Germinal center (tissue), 1 donor: ENCODE results near the gene NIM1K.
"Not testable (repeated sequence)": the region's sequence is repeated elsewhere in the genome, so short reads cannot be mapped to it uniquely, and the experiment has no call there.

Experiments
- DNase-seq: peaks from one replicate; pipeline ENCODE4 v3.0.0; 2012; ENCODE audit warnings: mixed read lengths, low spot score

NIM1K gene

DNA sequence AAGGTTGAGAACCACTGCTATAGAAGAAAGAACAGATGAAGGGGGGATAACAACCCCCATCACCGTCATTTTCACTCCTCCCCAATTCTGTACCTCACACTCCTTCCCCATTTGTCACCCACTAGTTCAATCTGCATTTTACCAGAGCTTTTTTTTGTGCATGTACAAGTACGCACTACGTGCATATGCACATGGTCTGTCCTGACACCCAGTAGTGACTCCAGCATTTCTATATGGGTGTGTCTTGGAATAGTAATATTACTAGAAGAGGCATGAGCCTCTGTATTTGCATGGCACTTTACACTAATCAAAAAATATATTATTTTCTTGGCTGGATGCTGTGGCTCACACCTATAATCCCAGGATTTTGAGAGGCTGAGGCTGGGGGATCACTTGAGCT lies 38.7 kb downstream of the NIM1K start:
- no peak for DNase-seq

DNA sequence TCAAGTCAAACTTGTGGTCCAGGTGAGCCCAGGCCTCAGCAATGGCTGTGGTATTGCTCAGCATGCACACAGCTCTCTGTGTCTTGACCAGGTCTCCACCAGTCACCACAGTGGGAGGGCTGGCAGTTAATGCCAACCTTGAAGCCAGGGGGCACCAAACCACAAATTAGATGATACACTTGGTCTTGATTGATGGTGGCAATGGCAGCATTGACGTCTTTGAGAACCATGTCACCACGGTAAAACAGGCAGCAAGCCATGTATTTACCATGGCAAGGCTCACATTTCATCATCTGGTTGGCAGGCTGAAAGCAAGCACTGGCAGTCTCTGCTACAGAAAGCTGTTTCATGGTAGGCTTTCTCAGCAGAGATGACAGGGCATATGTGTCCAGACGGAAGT lies 40.0 kb downstream of the NIM1K start:
- DNase-seq: no peak

DNA sequence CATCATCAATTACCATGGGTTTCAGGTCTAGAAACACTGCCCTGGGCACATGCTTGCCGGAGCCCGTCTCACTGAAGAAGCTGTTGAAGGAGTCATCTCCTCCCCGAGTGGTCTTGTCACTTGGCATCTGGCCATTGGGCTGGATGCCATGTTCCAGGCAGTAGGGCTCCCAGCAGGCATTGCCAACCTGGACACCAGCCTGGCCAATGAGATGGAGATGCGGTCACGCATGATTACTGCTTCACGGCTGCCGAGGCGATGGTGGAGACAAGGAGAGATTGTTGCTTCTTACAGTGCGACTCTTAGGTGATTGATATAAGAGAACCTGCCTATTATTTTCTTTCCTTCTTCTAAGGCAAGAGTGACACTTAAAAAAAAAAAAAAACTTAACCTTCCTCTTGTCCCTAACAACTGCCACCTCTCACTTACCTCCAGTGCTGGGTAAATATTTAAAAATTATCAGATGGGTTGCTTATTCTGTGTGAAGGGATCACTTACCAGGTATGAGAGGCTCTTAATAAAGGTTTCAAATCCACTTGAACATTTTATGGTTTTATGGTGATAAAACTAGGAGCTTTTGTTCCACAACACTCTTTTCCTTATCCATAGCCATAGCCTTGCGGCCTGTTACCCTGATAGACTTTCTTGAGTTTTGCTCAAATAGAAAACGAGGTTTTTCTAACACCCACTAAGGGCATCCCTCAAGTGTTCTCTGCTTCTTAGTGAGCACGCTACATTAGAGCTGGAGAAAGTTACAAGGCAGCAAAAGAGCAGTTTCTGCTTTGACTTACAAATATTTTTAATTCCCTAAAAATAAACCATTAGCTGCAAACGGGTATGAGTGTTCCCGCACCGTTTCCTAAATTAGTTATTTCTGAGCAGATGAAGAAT lies 41.2 kb downstream of the NIM1K start:
- no peak for DNase-seq

DNA sequence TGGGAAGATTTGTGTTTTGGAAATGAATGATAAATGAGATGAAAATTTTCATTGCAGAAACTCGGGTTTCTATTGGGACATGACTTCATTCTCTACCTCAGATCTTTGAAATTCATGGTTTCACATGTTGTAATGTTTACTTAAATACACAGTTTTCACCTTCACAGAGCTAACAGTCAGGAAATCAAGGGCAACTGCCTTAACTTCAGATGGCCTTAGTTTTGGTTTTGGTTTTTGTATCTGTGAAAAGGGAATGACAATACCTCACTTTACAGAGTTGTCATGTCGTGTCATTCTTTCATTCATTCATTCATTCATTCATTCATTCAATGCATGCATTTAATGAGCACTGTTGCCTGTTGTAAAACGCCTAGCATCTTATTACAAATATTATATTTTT lies 41.9 kb downstream of the NIM1K start:
- DNase-seq: no peak

DNA sequence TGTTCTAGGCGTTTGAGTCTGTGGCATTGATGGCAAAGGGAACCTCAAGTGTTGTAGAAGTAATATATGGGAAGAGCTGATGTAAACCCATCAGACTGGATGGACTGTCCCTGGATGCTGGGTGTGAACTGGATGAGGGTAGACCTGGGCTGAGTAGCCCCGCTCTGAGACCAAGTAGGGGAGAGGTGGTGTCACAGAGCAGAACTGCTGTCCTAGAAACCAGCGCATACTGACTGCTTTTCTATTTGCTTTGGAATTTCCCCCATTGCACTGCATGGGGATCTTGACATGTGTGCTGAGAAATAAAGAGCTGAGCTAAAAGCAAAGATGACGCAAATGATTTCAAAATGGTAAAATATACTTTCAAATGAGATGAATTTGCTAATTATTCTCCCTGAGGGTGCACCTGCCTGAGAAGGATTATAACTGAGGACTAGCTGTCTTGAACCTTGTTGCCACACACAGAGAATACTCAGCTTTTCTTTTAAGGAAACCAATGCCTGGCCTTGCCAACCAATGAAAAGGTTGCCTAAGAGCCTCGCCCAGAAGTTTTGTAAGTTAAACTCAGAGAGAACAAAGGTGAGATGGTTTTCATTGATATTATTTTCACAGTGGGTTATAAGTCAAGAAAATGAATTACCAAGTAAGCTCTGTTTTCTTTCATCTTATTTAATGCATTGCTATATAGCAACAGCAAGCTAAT lies 44.8 kb downstream of the NIM1K start:
- no peak for DNase-seq

DNA sequence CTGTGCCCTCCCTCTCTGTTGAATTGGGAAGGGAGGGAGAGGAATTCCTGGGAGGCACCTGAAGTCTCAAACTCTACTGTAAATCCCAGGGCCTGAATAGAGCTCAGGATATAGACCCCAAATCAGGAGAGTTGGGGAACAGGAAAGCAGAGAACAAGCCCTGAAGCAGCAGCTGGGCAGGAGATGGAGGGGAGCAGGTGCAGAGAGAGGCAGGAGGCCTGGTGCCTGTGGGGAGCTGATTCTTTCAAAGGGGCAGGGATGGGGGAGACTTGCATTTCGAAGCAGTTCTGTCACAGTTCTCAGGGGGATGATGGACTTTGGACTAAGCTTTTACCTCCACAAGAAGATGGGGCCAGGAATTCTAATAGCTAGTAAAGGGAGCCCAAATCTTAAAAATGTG lies 50.2 kb downstream of the NIM1K start:
- no peak for DNase-seq

DNA sequence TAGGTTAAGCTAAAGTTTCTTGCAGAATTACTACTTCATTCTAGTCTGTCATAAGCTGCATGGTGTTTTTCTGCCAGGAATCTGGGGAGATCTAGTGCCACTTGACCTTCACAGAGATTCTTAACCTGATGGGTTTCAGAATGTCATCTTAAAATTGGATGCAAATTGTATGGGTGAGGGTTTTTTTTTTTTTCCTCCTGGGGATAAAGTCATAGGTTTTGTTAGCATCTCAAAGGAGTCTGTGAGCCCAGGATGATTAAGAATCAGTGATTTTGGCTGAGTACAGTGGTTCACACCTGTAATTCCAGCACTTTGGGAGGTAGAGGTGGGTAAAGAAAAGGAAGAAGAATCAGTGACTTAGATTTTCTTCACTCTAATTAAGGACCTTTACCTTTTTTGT lies 51.2 kb downstream of the NIM1K start:
- no peak for DNase-seq

DNA sequence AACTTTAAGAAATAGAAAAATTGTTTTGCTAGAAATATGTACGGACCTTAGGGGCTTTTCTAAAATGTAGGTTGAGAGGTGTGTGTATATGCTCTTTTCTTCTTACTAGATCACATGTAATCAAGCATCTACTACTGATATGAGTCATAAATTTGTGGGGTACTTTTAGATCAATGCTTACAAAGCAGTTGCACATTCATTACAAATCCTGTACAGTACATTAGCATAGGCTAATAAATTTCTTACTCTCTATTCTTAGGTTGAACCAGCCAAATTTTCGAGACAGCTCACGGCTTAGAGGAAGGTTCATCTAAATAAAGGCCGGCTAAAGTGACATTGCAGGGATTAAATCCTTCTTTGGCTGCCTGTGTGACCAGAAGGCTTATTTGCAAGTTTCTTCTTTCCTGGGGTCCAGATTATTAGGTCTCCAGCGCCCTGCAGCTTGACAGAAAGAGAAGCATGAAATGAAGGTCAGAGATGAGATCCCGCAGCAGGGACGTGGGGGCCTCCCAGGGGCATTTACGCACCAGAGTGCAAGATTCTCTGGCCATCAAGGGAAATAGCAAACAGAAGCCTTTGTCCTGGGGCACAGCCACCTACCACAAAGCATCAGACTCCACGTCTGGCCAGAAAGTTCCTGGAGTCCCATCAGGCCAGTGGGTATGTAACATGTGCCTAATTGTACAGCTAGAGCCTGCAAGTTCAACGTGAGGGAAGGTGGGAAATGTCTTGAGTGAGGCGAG lies 53.0 kb downstream of the NIM1K start:
- DNase-seq: no peak

DNA sequence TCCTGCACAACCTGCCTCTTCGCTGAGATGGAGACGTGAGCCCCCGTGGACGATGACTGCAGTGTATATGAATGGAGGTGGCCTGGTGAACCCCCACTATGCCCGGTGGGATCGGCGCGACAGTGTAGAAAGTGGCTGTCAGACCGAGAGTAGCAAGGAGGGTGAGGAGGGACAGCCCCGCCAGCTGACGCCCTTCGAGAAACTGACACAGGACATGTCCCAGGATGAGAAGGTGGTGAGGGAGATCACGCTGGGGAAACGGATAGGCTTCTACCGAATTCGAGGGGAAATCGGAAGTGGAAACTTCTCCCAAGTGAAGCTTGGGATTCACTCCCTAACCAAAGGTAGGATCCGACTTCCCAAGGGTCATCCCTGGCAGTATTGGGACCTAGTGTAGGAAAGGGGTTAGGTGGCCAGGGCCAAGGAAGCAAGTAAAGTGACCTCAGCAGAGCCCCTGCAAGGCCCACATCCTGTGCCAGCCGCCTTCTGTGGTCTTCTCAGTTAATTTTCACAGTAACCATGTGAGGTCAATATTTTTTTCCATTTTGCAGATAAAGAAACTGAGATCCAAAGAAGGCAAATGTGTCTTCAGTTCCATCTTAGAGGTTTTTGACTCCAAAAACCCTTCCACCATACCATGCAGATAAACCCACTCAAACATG lies 53.8 kb downstream of the NIM1K start:
- no peak for DNase-seq

DNA sequence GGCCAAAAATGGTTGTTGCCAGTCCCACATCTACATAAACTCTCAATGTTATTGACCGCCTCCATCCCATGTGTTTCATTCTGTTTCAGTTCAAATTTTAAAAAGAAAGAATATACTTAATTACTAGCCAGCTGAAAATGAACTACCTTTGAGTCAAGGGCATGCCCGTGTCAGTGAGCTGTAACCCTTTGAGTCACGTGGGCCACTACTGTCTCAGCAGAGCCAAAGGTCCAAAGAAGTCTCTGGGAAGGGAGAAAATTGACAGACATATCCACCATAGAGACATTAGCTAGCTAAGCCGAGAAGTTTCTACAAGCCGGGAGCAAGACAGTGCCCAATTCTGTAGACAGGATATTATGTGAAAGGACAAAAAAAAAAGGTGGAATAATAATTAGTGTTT lies 59.7 kb downstream of the NIM1K start:
- DNase-seq: no peak

DNA sequence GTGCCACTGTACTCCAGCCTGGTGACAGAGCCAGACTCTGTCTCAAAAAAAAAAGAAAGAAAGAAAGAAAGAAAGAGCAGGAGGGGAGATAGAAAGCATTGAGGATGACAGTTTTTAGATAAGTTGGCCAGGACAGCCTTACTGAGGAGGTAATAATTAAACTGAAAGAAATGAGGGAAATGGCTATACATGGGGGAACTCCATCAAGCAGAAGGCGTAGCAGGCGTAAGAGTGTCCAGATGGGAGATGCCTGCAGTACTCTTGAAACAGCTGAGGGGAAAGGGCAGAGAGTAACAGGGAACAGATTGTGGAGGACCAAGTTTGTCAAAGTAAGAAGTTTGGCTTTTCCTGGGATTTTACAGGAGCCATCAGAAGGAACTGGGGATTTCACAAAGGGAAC lies 63.7 kb downstream of the NIM1K start:
- DNase-seq: no peak

DNA sequence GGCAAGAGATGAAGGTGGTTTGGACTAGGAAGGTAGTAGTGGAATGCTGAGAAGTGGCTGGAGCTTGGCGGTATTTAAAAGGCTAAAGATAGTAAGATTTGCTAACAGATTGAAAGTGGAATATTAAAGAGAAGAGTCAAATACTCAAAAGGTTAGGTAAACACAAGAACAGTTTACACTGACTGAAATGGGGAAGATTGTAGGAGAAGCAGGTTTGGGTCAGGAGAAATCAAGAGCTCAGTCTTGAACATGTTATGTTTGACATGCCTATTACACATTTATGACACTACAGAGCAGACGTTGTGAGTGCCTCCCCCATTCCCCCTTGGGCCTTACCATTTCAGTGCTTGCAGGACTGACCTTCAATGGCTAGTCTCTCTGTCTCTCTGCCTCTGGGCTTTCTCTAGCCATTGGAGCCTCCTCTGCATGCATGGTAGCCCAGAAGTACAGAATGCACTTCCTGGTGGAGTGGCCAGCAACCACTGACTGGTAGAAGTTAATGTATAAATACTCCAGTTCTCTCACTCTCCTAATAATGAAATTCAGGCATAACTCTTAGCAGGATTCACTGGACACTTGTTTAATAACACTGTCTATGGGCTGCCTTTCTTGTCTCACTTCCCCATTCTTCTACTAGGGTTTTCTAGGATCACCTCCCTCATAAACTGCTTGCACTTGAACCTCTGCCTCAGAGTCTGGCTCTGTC lies 64.4 kb downstream of the NIM1K start:
- DNase-seq: no peak

DNA sequence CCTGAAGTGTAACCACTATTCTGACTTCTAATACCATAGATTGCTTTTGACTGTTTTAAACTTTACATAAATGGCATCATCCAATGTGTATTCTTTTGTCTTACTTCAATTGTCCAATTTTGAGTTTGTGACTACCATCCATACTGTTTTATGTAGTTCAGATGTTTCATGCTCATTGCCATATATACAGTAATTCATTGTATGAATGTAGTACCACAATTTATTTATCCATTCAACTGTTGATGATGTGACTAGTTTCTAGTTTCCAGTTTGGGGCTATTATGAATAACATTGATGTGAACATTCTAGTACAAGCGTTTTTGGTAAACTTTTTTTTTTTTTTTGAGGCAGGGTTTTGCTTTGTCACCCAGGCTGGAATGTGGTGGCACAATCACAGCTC lies 66.1 kb downstream of the NIM1K start:
- no peak for DNase-seq

DNA sequence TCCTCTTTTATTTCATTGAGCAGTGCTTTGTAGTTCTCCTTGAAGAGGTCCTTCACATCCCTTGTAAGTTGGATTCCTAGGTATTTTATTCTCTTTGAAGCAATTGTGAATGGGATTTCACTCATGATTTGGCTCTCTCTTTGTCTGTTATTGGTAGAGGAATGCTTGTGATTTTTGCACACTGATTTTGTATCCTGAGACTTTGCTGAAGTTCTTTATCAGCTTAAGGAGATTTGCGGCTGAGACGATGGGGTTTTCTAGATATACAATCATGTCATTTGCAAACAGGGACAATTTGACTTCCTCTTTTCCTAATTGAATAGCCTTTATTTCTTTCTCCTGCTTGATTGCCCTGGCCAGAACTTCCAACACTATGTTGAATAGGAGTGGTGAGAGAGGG lies 70.2 kb downstream of the NIM1K start:
- not testable (repeated sequence) for DNase-seq

DNA sequence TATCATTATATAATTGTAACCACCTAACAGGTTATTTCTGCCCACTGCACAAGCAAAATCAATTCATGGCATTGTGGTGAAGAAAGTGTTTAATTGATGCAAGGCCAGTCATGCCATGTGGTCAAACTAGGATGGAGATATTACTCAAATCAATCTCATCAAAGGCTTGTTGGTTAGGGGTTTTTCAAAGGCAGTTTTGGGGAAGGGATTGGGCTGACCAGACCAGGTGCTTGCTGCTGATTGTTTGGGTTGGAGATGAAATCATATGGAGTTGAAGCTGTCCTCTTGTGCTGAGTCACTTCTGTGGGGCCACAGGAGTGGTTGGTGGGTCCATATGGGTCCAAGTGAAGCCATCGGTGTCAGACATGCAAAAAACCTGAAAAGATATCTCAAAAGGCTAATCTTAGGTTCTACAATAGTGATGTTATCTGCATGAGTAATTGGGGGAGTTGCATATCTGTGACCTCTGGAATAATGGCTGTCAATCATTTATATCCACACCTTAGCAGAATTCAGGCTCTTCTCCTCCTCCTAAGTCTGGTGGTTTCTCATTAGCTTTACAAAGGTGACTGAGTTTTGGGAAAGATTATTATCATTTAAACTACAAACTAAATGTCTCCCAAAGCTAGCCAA lies 76.3 kb downstream of the NIM1K start:
- DNase-seq: no peak

DNA sequence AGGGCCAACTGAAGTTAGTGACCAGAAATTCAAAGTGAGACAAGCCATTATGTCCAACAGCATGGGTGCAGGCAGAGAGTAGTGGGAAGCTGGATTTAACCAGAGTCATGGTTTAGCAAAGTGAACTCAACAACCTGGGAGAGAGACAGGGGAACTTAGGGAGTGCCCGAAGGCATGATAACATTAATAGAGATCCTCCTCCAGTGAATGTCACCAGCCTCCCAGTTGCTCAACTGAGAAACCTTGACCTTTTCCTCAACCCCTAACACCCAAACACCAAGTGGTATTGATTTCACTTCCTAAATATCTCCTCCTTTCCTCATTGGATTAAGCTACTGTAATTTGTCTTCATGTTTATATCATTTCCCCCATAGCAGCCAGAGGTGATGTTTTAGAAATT lies 78.6 kb downstream of the NIM1K start:
- DNase-seq: no peak

DNA sequence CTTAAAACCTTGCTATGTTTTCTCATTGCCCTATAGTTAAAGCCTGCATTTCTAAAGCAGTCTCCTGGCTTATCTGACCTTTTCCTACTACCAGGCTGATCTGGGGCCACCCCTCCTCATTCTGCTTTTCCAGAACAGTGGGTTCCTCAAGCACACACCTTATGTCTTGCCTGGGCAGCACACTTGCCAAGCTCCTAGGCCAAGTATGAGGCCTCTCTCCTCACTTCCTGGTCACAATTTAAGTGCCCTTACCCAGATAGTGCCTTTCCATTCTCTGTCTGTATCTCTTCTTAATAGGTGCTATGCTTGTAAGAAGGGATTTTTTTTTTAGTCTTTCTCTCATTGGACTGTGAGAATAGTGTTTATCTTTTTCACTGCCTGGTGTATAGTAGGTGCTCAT lies 81.5 kb downstream of the NIM1K start:
- no peak for DNase-seq

DNA sequence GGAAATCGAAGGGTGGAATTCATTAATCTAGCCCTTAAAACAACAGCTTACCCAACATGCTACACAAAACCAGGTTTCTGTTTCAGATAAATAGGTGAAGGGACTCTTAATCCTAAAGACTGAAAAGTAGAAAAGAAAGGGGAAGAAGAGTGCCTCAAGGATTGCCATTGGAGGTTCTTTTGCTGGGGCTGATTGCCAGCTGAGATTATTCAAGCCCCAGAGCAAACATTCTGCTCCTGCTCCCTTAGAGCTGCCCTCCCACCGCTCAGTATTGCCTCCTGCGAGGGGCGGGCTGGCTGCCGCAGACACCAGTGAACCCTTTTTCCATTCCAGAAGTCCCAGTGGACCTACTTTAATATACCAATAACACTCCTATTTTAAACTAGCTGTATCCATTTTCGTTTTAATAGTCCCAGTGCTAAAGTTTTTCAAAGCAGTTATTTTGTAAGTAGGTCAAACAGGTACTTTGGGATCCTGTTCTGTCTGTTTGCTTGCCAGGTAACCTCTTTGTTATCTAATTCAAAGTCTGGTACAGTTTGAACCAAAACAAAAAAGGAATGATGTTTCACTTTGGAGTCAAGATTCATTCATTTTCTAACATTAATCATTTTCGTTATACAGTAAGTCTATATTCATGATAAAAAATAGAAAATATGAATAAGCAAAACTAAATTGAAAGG lies 82.5 kb downstream of the NIM1K start:
- no peak for DNase-seq

DNA sequence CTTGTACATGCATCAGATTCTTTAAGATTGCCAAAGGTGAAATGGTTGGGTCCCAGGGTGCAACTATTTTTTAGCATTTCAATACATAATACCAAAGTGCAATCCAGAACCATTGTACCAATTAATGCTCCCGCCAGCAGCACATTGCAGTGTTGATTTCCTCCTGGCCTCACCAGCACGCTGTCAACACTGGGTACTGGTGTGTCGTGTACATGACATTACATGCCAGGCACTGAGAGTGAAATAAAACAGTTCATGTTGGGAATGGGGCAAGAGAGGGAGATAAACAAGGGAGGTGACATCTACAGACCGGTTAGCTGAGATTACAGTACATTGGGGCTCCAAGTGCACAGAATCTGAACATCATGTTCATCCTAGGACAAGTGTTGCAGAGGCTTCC lies 83.4 kb downstream of the NIM1K start:
- no peak for DNase-seq

DNA sequence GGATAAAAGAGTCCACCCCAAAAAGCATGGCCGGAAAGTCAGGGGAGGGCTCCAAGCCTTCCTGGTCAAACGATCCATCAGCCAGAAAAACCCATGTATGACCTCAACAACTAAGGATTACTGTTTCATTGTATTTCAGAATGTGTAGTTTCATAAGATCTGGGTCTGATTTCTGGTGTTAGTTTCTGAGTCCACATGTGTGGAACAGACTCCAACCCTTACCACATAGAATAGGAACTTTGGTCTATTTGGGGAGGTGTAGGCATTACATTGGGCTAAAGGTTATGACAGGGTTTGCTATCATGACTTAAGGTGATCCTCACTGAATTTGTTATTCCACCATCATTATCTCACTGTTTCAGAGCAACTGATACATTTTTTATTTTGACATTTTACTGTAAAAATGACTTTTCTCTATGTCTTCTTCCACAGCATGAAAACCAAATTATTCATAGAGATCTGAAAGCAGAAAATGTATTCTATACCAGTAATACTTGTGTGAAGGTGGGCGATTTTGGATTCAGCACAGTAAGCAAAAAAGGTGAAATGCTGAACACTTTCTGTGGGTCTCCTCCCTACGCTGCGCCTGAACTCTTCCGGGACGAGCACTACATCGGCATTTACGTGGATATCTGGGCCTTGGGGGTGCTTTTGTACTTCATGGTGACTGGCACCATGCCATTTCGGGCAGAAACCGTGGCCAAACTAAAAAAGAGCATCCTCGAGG lies 87.7 kb downstream of the NIM1K start:
- no peak for DNase-seq
